BLaER1 (cell line): ENCODE measurements around the gene APOL1.

Experiments
- H3K27ac ChIP-seq: shearing (Covaris generic); formaldehyde crosslinking; 2 replicates; pipeline ENCODE4 v1.8.1; 2022
- H3K27me3 ChIP-seq: shearing (Covaris generic); formaldehyde crosslinking; 2 replicates; pipeline ENCODE4 v1.8.1; 2022
- H3K36me3 ChIP-seq: shearing (Covaris generic); formaldehyde crosslinking; 2 replicates; pipeline ENCODE4 v1.8.1; 2022
- H3K4me1 ChIP-seq: shearing (Covaris generic); formaldehyde crosslinking; 2 replicates; pipeline ENCODE4 v1.8.1; 2022
- H3K4me2 ChIP-seq: shearing (Covaris generic); formaldehyde crosslinking; 2 replicates; pipeline ENCODE4 v1.8.1; 2022
- H3K4me3 ChIP-seq: shearing (Covaris generic); formaldehyde crosslinking; 2 replicates; pipeline ENCODE4 v1.8.1; 2022
- H3K9ac ChIP-seq: shearing (Covaris generic); formaldehyde crosslinking; 2 replicates; pipeline ENCODE4 v1.8.1; 2022
- H3K9me3 ChIP-seq: shearing (Covaris generic); formaldehyde crosslinking; 2 replicates; pipeline ENCODE4 v1.8.1; 2022
- H4K20me1 ChIP-seq: shearing (Covaris generic); formaldehyde crosslinking; 2 replicates; pipeline ENCODE4 v1.8.1; 2022
- Cebpa-rat ChIP-seq: shearing (Covaris generic); IDR thresholded peaks from 2 replicates; pipeline ENCODE4 v1.8.1; 2022

Gene APOL1

GRCh38 chr22:36305813-36306212, 52.9 kb downstream of the APOL1 start:
- H4K20me1 ChIP-seq: peaks cover 97% of the 10 kb centered on the region
- H3K9me3 ChIP-seq: no peaks in the 10 kb centered on the region
- no peak overlapping the region for H3K4me3 ChIP-seq
- H3K4me2 ChIP-seq: no peak overlapping the region
- H3K36me3 ChIP-seq: peaks cover 100% of the 10 kb centered on the region
- 0 out of 2 replicates have a peak overlapping the region, but pooled peaks have one; percentile 13 for H3K27ac ChIP-seq
- H3K4me1 ChIP-seq: peaks cover 25% of the 10 kb centered on the region
- H3K27me3 ChIP-seq: no peaks in the 10 kb centered on the region
- TF ChIP-seq Cebpa-rat: no peak
- H3K9ac ChIP-seq: no peak overlapping the region

- Histone ChIP-seq H3K36me3 (peaks cover 100% of the 10 kb centered on the region), H3K4me3 (no peak overlapping the region), H3K27ac (0 out of 2 replicates have a peak overlapping the region, but pooled peaks have one; percentile 13), H3K9me3 (no peaks in the 10 kb centered on the region), H3K9ac (no peak overlapping the region), H3K4me1 (peaks cover 21% of the 10 kb centered on the region), H4K20me1 (peaks cover 97% of the 10 kb centered on the region), H3K27me3 (no peaks in the 10 kb centered on the region), H3K4me2 (no peak overlapping the region)
- TF ChIP-seq Cebpa-rat: no peak
These were observed 53.3 kb downstream of the APOL1 start for GRCh38 chr22:36306227-36306626.

- Histone ChIP-seq H3K27ac (no peak overlapping the region), H3K27me3 (no peaks in the 10 kb centered on the region), H3K36me3 (peaks cover 100% of the 10 kb centered on the region), H3K4me2 (no peak overlapping the region), H3K4me3 (no peak overlapping the region), H3K9ac (no peak overlapping the region), H3K4me1 (peaks cover 18% of the 10 kb centered on the region), H4K20me1 (peaks cover 92% of the 10 kb centered on the region), H3K9me3 (no peaks in the 10 kb centered on the region)
- no peak for TF ChIP-seq Cebpa-rat
These were observed 55.9 kb downstream of the APOL1 start for GRCh38 chr22:36308880-36309279.

GRCh38 chr22:36311386-36312085, 58.6 kb downstream of the APOL1 start:
- Histone ChIP-seq H3K9me3 (no peaks in the 10 kb centered on the region), H3K36me3 (peaks cover 99% of the 10 kb centered on the region), H3K4me3 (no peak overlapping the region), H3K9ac (no peak overlapping the region), H3K27ac (no peak overlapping the region), H3K27me3 (no peaks in the 10 kb centered on the region), H4K20me1 (peaks cover 90% of the 10 kb centered on the region), H3K4me2 (no peak overlapping the region), H3K4me1 (peaks cover 44% of the 10 kb centered on the region)
- TF ChIP-seq Cebpa-rat: no peak

DNA sequence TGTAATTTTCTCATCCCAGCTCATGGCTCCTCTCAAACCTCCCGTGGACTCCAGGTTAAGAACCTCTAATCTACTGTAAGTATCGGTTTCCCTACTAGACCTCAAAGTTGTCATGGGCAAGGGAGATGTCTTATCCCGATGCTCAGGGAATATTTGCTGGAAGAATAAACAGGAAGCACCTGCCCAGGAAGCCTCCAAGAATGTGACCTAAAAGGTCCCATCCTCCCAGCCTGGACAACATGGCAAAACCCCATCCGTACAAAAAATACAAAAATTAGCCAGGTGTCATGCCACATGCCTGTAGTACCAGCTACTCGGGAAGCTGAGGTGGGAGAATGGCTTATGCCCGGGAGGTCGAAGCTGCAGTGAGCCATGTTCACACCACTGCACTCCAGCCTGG, 62.4 kb downstream of the APOL1 start:
- Histone ChIP-seq H3K9me3 (no peaks in the 10 kb centered on the region), H3K4me2 (peak overlapping the region; percentile 85), H3K4me3 (no peak overlapping the region), H3K36me3 (peaks cover 99% of the 10 kb centered on the region), H3K27me3 (no peaks in the 10 kb centered on the region), H4K20me1 (peaks cover 93% of the 10 kb centered on the region), H3K27ac (peak overlapping the region; percentile 92), H3K4me1 (peaks cover 70% of the 10 kb centered on the region), H3K9ac (peak overlapping the region; percentile 77; the same call in 1 of the 2 replicates)
- no peak for TF ChIP-seq Cebpa-rat

GRCh38 chr22:36316419-36316818, 63.5 kb downstream of the APOL1 start:
- Histone ChIP-seq H3K4me1 (peaks cover 70% of the 10 kb centered on the region), H3K4me2 (peak overlapping the region; percentile 85), H4K20me1 (peaks cover 93% of the 10 kb centered on the region), H3K9ac (no peak overlapping the region), H3K27ac (peak overlapping the region; percentile 92; the same call in 1 of the 2 replicates), H3K36me3 (peaks cover 99% of the 10 kb centered on the region), H3K9me3 (no peaks in the 10 kb centered on the region), H3K27me3 (no peaks in the 10 kb centered on the region), H3K4me3 (no peak overlapping the region)
- no peak for TF ChIP-seq Cebpa-rat
